ENCODE results near the gene LMF2. TPM values are rescaled to one million over a fixed set of nuclear protein-coding genes. Genes with fewer than 3 reads are reported as not detected.
"Not testable (repeated sequence)": the region's sequence is repeated elsewhere in the genome, so short reads cannot be mapped to it uniquely, and the experiment has no call there.

LMF2 gene
- total RNA-seq, 1 experiment from 2014 or later = 21.1 TPM

DNA sequence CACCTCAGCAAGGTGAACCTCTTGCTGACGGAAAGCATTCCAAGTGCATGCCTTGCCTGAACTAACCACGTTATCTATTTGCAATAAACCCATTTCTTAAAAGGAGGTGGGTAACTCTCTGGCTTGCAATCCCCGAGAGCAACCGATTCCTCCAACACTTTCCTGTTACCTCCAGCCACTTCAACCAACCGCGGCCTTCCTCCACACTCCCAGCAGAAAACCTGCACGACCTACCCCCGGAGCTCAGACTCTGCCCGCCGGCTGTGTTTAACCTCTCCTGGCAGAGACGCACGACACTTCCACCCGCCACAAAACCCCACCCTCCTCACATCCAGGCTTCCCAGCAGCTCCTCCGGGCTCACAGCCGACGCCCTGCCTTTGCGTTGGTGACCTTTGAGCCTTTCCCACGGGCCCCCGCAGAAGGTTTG is 17.2 kb upstream of the LMF2 start:
- no peak for DNase-seq (ENCODE audit: extremely low read depth, low read depth)

DNA sequence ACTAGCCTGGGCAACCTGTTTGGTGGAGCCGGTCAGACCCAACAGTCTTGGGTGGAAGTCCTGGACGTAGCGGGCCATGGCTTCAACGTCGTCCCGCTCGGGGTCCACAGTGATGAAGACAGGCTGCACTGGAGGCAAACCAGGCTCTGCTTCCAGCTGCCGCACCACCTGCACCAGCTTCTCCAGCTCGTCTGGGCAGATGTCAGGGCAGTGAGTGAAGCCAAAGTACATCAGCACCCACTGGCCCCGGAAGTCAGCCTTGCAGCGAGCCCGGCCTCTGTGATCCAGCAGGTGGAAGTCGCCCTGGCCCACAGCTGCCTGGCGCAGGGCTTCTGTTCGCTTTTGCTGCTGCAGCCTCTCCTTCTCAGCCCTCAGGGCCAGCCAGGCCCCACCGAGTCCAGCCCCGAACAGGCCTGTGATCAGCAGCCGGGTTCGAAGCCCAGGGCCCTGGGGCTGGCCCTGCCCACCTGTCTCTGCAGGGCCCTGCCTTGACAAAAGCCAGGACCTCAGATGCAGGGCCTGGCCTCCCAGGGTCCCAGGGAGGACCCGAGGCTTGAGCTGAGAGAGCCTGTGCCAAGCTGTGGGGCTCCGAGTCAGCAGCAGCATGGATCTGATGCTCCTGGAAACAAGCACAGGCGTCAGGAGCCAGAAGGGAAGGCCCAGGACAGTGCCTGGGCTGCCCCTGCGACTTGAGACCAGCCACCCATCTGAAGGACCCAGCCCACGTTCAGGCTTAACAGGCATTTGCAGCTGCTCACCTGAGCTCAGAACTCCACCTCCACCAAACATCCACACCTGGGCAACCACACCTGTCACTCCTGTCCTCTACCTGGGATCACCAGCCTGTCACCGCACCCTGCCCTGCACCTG is 16.5 kb upstream of the LMF2 start:
- DNase-seq (ENCODE audit: extremely low read depth, low read depth) = no peak

DNA sequence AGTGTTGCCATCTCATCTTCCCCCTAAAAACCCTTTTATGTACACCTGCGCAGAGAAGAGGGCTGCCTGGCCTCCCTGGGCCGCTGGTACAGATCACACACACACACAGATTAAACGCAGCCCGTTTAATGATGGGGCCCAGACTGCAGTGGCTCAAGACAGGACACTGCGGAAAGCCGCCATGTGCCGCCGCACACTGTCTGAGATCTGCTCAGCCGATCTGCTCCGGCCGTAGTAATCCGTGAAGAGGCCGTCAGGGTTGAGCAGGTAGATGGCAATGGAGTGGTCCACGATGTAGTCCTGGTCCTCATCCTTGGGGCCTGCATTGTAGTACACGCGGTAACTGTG is 15.9 kb upstream of the LMF2 start:
- no peak for DNase-seq (ENCODE audit: extremely low read depth, low read depth)

DNA sequence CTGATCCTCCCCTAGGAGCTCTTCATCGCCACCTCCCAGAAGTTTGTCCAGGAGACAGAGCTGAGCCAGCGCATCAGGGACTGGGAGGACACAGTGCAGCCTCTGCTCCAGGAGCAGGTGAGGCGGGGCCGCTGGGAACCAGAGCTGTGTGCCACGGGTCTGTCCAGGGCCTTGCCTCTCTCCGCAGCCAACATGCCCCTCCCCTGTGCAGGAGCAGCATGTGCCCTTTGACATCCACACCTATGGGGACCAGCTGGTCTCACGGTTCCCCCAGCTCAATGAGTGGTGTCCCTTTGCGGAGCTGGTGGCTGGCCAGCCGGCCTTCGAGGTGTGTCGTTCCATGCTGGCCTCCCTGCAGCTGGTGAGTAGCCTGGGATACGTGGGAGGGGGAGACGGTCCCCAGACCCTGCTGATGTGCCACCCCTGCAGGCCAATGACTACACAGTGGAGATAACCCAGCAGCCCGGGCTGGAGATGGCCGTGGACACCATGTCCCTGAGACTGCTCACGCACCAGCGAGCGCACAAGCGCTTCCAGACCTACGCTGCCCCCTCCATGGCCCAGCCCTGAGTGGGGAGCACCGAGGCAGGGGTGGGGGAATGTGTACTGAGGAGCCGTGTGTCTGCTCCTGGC is 15.4 kb upstream of the LMF2 start:
- DNase-seq (ENCODE audit: extremely low read depth, low read depth) = no peak

DNA sequence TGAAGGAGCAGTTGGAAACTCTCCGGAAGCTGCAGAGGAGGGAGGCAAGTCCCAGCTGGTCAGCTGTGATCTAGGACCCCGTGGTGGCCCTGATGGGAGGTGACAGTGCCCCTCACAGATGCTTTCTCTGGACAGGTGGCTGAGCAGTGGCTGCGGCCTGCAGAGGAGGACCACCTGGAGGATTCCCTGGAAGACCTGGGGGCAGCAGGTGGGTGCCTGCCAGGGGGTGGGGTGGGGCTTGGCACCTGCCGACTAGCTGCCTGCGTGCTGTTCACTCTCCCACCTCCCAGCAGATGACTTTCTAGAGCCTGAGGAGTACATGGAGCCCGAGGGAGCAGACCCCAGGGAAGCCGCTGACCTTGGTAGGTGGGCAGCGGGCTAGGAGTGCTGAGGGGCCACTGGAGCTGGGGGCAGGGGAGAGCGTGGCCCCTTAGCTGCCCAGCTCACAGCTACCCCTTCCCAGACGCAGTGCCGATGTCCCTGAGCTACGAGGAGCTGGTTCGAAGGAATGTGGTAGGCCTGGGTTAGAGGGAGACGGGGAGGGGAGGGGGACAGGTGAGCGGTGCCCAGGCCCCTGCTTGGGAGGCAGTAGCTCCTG is 14.8 kb upstream of the LMF2 start:
- DNase-seq (ENCODE audit: extremely low read depth, low read depth) = no peak

DNA sequence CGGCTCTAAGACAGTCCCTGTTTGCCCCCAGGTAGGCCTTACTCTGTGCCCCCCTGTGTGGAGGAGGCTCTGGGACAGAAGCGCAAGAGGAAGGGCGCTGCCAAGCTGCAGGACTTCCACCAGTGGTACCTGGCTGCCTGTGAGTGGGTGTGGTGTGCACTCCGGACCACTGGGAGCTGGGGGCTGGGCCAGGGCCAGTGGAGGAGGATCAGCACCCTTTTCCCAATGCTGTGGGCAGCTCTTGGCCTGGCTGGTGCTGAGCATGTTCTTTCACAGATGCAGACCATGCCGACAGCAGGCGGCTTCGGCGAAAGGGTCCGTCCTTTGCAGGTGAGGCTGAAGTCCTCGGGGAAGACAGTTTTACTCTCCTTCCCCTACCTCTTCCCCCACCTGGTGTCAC is 14.2 kb upstream of the LMF2 start:
- DNase-seq (ENCODE audit: extremely low read depth, low read depth) = no peak

DNA sequence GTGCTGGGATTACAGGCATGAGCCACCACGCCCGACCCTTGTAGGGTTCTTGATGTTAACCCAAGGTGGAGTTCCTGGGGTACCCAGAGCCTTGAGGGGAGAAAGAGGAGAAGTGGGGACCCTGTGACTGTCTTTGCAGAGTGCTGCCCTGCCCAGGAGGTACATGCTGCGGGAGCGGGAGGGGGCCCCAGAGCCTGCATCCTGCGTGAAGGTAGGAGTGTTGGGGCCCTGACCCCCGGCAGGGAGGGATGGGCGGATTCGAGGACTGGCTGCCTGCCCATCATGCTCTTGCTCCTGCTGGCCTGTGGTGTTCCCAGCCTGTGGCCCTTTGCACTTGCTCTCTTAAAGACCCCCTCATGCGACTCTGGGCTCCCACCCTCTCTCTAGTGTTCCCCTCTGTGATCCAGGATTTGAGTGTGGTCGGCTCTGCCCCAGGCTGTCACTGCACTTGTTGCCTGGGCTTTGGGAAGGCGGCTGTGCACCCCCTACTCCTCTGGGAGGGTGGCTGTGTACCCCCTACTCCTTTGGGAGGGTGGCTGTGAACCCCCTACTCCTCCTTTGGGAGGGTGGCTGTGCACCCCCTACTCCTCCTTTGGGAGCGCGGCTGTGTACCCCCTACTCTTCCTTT is 13.4 kb upstream of the LMF2 start:
- no peak for DNase-seq (ENCODE audit: extremely low read depth, low read depth)

DNA sequence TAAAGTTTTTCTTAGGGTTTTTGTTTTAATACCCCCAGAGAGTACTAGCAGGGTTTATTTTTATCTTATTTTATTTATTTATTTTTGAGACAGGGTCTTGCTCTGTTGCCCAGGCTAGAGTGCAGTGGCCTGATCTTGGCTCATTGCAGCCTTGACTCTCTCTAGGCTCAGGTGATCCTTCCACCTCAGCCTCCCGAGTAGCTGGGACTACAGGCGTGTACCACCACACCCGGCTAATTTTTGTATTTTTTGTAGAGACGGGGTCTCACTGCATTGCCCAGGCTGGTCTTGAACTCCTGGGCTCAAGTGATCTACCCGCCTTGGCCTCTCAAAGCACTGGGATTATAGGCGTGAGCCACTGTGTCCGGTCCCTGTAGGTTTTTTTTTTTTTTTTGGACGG is 12.7 kb upstream of the LMF2 start:
- not testable (repeated sequence) for DNase-seq (ENCODE audit: extremely low read depth, low read depth)

DNA sequence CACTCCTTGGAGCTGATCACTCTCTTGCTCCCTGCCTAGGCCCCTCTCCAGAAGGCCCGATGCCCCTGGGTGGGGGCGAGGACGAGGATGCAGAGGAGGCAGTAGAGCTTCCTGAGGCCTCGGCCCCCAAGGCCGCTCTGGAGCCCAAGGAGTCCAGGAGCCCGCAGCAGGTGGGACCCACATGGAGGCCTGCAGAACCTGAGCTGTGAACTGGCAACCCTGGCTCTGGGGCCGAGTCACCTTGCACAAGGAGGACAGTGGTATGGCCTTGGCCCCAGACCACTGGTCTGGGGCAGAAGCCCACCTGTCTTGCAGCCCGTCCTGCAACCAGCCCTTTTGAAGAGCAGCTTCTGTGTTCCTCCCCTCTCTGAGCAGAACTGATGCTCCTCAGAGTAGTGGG is 11.6 kb upstream of the LMF2 start:
- DNase-seq (ENCODE audit: extremely low read depth, low read depth) = no peak

DNA sequence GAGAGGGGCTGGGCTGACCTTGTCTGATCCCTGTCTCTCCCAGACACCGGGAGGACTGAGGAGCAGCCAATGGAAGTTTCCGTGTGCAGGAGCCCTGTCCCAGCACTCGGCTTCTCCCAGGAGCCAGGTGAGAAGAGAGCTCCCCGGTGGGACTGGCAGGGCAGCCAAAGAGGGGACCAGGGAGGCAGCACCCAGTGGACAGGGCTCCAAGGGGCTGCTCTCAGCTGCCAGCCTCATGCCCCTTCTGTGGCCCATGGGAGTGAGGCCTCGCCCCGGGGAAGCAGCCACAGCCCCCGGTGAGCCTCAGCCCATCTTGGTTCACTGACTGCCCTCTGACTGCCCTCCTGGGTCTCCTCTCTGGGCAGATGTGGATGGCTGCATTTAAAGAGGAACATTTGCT is 11.1 kb upstream of the LMF2 start:
- no peak for DNase-seq (ENCODE audit: extremely low read depth, low read depth)

DNA sequence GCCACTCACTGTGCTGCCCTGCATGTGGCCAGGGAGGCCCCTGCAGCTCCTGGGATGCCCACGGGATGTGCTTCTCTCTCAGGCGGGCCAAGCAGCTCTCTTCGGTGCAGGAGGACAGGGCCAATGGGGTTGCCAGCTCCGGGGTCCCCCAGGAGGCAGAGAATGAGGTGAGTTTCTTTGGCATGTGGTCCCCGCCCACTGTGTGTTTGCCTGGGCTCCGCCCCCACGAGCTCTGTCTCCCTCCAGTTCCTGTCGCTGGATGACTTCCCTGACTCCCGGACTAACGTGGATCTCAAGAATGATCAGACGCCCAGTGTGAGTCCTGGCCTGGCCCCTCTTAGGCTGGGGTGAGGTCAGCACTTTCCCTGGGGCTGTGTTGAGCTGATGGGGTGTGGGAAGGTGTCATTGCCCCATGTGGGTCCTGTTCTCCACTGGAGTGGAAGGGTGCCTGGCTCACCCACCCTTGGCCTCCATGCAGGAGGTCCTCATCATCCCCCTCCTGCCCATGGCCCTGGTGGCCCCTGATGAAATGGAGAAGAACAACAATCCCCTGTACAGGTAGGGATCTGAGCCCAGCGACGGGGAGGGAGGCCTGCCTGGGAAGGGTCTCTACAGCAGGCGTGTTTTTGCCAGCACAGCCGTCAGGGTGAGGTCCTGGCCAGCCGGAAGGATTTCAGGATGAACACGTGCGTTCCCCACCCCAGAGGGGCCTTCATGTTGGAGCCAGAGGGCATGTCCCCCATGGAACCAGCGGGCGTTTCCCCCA is 10.2 kb upstream of the LMF2 start:
- DNase-seq (ENCODE audit: extremely low read depth, low read depth) = no peak

DNA sequence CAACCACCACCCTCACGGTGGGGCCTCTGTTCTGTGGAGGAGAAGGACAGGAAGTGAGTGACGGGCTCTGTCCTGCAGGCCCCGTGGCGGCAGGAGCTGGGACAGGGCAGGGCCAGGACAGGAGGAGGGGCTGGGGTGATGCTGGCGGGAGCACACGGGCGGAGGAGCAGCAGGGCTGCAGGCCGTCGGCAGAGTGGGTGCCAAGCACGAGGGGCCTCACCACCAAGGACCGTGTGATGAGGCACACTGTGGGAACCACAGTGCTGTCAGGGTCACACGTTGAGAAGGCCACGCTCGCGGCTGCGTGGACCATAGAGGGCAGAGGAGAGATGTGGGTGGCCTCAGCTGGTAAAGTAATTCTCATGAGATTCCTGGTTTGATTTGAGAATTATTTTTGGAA is 9.4 kb upstream of the LMF2 start:
- DNase-seq (ENCODE audit: extremely low read depth, low read depth) = no peak

DNA sequence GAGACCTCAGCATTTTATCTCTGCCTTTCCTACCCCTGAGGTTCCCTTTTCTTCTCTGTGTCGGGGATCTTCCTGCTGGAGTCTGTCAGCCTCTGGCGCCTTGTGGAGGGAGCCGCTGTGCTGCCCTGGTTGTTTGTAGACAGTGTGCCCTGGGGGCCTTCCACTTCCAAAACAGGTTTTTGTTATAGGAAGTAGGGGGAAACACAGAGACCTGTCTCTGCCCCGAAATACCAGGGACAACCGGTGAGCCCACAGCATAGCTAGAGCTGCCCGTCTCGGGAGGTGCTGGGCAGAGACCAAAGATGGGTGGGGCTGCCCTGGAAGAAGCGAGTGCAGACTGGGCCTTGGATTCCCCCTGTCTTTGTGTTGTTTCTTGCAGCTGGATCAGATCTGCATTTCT is 8.6 kb upstream of the LMF2 start:
- DNase-seq (ENCODE audit: extremely low read depth, low read depth) = no peak

DNA sequence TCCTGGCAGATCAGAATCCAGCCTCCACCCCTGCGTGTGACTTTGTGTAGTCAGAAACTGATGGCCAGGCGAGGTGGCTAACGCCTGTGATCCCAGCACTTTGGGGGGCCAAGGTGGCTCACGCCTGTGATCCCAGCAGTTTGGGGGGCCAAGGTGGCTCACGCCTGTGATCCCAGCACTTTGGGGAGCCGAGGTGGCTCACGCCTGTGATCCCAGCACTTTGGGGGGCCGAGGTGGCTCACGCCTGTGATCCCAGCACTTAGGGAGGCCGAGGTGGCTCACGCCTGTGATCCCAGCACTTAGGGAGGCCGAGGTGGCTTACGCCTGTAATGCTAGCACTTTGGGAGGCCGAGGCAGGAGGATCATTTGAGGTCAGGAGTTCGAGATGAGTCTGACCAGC is 5.7 kb upstream of the LMF2 start:
- no peak for DNase-seq (ENCODE audit: extremely low read depth, low read depth)

DNA sequence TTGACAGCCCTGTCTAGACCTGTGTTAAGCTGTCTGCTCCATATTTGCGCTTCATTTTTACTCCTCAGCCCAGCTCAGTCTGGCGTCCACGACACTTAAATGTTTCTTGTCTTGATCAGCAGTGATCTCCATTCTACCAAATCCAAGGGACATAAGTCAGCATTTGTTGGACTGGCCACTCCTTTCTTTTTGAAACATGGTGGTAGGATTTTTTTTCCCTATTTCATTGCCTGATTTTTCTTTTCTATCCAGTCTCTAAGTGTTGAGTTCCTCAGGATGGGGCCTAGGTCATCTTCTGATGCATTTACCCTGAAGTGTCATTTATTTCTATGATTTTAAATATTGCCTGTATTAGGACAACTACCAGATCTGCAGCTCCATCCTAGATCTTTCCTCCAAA is 1.4 kb upstream of the LMF2 start:
- no peak for DNase-seq (ENCODE audit: extremely low read depth, low read depth)

DNA sequence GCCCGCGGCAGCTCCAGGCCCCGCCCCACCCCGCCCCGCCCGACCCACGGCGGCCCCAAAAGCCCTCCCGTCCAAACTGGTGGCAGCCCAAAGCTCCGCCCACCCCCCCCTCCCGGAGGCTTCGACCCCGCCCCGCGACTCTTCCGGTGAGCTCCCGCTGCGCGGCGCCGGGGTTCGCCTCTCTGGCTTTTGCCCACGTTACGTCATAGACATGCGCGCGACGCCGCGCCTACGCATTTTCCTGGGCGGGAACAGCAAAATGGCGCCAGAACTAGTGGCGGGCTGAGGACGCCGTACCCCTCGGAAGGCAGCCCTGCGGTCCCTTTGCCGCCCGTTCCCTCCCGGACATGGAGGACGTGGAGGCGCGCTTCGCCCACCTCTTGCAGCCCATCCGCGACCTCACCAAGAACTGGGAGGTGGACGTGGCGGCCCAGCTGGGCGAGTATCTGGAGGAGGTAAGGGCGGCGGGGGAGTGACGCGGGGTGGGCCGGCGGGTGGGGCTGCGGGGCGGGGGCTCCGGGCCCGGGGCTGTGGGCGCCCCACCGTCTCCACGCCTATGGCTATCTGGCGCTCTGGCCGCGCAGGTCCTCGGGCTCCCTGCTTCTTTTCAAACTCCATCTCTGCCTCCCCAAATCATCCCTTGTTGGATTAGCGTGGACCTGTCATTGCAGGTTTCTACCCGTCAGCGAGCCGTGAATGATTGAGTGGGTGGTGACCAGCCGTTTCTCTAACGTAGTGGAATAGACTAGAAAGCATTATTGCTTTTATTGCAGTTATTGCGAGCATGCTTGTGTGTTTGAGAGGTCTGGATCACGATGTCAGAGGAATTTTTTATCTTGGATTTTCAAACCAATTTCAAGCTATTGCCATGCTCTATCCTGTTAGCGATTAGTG is 736 bp upstream of the LMF2 start, which contains the start of gene NCAPH2:
NCAPH2 (plus strand) TSS at position 234 of the 894 bp plus-strand sequence; CDS start at position 348, 114 bp downstream.
- peak; percentile 91 for DNase-seq (ENCODE audit: extremely low read depth, low read depth)

DNA sequence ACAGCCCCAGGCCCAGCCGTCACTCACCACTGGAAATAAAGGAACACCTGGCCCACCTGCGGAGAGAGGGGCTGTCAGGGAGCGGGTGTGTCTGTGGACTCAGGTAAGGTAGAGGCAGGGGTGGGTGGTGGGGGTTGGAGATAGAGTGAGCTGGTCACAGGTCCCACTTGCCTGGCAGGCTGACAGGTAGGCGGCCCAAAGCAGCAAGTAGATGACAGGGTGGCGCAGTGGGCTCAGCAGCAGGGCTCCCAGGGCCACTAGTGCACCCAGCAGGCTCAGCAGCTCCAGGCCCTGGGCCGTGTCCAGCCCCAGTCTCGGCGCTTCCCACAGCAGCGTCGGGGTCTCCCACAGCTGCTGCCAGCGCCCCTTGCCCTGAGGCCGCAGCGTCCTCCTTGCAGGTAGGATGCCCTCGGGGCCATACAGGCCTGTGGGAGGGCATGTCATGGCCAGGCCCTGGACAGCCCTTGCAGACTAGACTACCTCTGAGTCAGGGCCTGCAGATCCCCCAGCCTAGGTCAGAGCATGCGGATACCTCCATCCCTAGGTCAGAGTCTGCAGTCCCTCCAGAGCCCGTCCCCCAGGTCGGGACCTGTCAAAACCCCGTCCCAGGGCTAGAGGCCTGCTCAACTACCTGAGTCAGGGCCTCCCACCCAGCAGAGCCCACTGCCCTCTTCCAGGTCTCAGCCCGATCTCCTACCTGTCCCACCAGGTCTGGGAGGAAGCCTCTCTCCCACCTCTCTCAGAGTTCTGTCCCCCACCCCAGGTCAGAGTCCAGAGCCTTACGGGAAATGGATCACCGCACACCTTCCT is 686 bp downstream of the LMF2 start:
- DNase-seq (ENCODE audit: extremely low read depth, low read depth) = no peak

DNA sequence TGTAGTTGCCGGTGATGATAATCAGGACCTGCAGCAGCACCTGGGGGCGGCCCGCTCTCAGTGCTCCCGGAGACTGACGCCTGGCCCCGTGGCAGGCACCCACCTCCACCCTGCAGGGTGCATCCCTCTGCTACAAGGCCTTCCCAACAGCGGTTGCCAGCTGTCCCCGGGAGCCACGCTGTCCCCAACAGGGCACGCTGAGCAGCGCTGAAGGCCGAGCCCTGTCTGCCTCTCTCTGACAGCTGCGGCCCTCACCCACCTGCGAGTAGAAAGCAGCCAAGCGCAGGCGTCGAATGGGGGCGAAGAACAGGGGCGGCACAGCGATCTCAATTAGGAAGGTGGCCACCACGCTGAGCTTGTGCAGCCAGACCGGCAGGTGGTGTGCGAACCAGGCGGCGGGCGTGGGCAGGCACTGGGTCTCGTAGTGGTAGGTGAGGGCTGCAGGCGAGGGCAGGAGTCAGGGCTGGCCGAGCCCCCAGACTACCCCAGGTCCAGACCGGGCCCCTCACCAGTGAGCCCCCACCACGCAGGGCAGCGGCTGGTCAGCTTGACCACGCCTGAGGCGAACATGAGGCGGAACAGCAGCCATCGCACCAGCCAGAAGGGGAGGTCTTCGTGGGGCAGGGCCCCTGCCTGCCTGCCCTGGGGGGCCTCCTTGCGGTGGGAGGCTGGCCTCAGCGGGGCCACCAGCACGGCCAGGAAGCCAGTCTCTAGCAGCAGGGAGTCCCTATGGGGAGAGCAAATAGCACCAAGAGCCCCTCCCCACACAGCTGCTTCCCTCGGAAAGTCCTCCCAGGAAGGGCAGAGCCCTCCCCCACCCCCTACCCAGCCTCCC is 1.5 kb downstream of the LMF2 start:
- no peak for DNase-seq (ENCODE audit: extremely low read depth, low read depth)

Data from NCI-H460 (cell line).